Measurements from ENCODE around the gene SLC35E4. TPM values are rescaled to one million over a fixed set of nuclear protein-coding genes. Genes with fewer than 3 reads are reported as not detected.

Gene SLC35E4
- total RNA-seq, 1 donor from 2014 or later: 3.2 TPM

GRCh38 chr22:30637701-30638114, 2.1 kb downstream of the SLC35E4 start:
- peaks cover 33% of the 10 kb centered on the region for H3K79me2 ChIP-seq (ENCODE audit: insufficient read depth, low read length)
- TF ChIP-seq CTCF (IDR thresholded peaks at IDR 0.05; ENCODE audit: insufficient read depth, low read depth, low read length): no peak
- no peak for TF ChIP-seq EZH2 (IDR thresholded peaks at IDR 0.05; ENCODE audit: insufficient read depth, low read length)
- no peaks in the 10 kb centered on the region for H3K9me3 Mint-ChIP-seq (ENCODE audit: unreplicated experiment)

DNA sequence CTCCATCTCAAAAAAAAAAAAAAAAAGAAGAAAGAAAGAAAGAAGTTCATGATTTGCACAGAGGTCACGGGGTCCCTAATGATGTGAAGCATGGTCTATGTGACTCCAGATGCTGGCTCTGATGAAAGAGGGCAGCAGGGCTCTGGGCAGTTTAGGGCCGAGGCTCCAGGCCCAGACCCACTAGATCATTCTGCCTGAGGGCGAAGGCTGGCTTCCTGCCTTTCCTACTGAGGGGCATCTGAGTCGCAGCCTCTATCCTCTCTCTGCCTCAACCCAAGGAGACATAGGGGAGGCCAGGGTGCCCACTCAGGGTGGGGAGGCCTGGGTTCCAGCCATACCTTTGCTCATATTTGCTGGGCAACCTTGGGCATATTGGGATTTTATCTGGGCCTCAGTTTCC, 4.8 kb downstream of the SLC35E4 start:
- Histone ChIP-seq H3K4me1 (ENCODE audit: insufficient read depth, low read length) (peaks cover 22% of the 10 kb centered on the region), H3K27me3 (ENCODE audit: insufficient read depth, low read length) (no peaks in the 10 kb centered on the region), H3K79me2 (ENCODE audit: insufficient read depth, low read length) (peaks cover 42% of the 10 kb centered on the region), H3K4me3 (ENCODE audit: insufficient read depth, low read depth, low read length) (no peak overlapping the region), H3K27ac (ENCODE audit: low read depth, low read length) (no peak overlapping the region), H3K9me3 (ENCODE audit: insufficient read depth, low read depth, low read length) (no peaks in the 10 kb centered on the region), H2AFZ (ENCODE audit: low read depth, low read length) (no peak overlapping the region), H3K9ac (ENCODE audit: low read length) (no peak overlapping the region), H4K20me1 (ENCODE audit: insufficient read depth, low read length) (peaks cover 30% of the 10 kb centered on the region), H3K4me2 (ENCODE audit: low read length) (no peak overlapping the region), H3K36me3 (ENCODE audit: insufficient read depth, low read length) (no peaks in the 10 kb centered on the region)
- Mint-ChIP-seq H3K4me3 (ENCODE audit: unreplicated experiment) (no peak overlapping the region), H3K4me1 (ENCODE audit: low read depth, unreplicated experiment) (peaks cover 6% of the 10 kb centered on the region), H3K36me3 (ENCODE audit: low read depth, unreplicated experiment) (peaks cover 2% of the 10 kb centered on the region), H3K27ac (ENCODE audit: unreplicated experiment) (no peak overlapping the region), H3K27me3 (ENCODE audit: low read depth, unreplicated experiment) (peaks cover 4% of the 10 kb centered on the region), H3K9me3 (ENCODE audit: unreplicated experiment) (no peaks in the 10 kb centered on the region)
- TF ChIP-seq EZH2 (IDR thresholded peaks at IDR 0.05; ENCODE audit: insufficient read depth, low read length) (no peak), CTCF (IDR thresholded peaks at IDR 0.05; ENCODE audit: insufficient read depth, low read depth, low read length) (no peak)
- FAIRE-seq (no peak), DNase-seq (ENCODE audit: low read depth) (no peak)

More at GRCh38 chr22:30637701-30638114, 2.1 kb downstream of the SLC35E4 start:
- peak overlapping the region; percentile 58 for H3K27ac Mint-ChIP-seq (ENCODE audit: unreplicated experiment)
- Histone ChIP-seq H4K20me1 (ENCODE audit: insufficient read depth, low read length) (peaks cover 22% of the 10 kb centered on the region), H3K27ac (ENCODE audit: low read depth, low read length) (no peak overlapping the region), H3K4me1 (ENCODE audit: insufficient read depth, low read length) (peaks cover 21% of the 10 kb centered on the region), H3K27me3 (ENCODE audit: insufficient read depth, low read length) (no peaks in the 10 kb centered on the region), H2AFZ (ENCODE audit: low read depth, low read length) (no peak overlapping the region), H3K9me3 (ENCODE audit: insufficient read depth, low read depth, low read length) (no peaks in the 10 kb centered on the region), H3K36me3 (ENCODE audit: insufficient read depth, low read length) (no peaks in the 10 kb centered on the region), H3K4me2 (ENCODE audit: low read length) (peak overlapping the region; percentile 97), H3K9ac (ENCODE audit: low read length) (no peak overlapping the region), H3K4me3 (ENCODE audit: insufficient read depth, low read depth, low read length) (no peak overlapping the region)
- H3K4me3 Mint-ChIP-seq (ENCODE audit: unreplicated experiment): no peak overlapping the region
- H3K27me3 Mint-ChIP-seq (ENCODE audit: low read depth, unreplicated experiment): peaks cover 2% of the 10 kb centered on the region
- peaks cover 2% of the 10 kb centered on the region for H3K36me3 Mint-ChIP-seq (ENCODE audit: low read depth, unreplicated experiment)
- FAIRE-seq (no peak), DNase-seq (ENCODE audit: low read depth) (no peak)
- peaks cover 8% of the 10 kb centered on the region for H3K4me1 Mint-ChIP-seq (ENCODE audit: low read depth, unreplicated experiment)

DNA sequence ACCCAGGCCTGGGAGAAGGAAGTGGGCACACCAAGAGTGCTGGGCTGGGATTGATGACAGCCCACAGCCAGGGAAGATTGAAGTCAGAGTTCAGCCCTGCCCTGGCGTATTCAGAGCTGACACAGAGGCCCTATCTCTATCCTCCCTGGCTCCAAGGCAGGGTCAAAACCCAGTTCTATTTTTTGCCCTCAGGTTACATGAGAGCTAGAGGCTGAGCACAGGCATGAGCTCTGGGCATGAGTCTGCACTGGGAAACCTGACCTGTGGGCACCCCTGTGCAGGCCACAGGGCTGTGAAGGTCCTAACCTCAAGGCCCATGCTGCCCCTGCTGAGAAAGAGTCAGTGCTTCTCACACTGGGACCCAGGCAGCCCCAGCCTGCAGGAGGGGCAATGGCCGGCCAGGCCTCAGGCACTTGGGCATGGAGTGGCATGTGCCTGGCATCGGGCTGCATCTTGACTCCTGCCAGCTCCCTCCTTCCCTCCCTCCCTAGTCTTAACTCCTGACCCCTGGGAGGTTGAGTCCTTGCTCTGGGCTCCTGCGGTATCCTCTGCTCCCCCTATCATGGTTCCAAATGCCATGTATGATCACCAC, 5.4 kb downstream of the SLC35E4 start:
- no peak for DNase-seq (ENCODE audit: low read depth)
- FAIRE-seq: no peak
- Mint-ChIP-seq H3K27ac (ENCODE audit: unreplicated experiment) (no peak overlapping the region), H3K9me3 (ENCODE audit: unreplicated experiment) (no peaks in the 10 kb centered on the region), H3K36me3 (ENCODE audit: low read depth, unreplicated experiment) (peaks cover 2% of the 10 kb centered on the region), H3K4me1 (ENCODE audit: low read depth, unreplicated experiment) (peaks cover 6% of the 10 kb centered on the region), H3K27me3 (ENCODE audit: low read depth, unreplicated experiment) (peaks cover 4% of the 10 kb centered on the region), H3K4me3 (ENCODE audit: unreplicated experiment) (no peak overlapping the region)
- Histone ChIP-seq H3K4me1 (ENCODE audit: insufficient read depth, low read length) (peaks cover 22% of the 10 kb centered on the region), H3K9me3 (ENCODE audit: insufficient read depth, low read depth, low read length) (no peaks in the 10 kb centered on the region), H2AFZ (ENCODE audit: low read depth, low read length) (no peak overlapping the region), H3K4me3 (ENCODE audit: insufficient read depth, low read depth, low read length) (no peak overlapping the region), H3K36me3 (ENCODE audit: insufficient read depth, low read length) (no peaks in the 10 kb centered on the region), H3K27ac (ENCODE audit: low read depth, low read length) (no peak overlapping the region), H4K20me1 (ENCODE audit: insufficient read depth, low read length) (peaks cover 30% of the 10 kb centered on the region), H3K27me3 (ENCODE audit: insufficient read depth, low read length) (no peaks in the 10 kb centered on the region), H3K9ac (ENCODE audit: low read length) (no peak overlapping the region), H3K79me2 (ENCODE audit: insufficient read depth, low read length) (peaks cover 42% of the 10 kb centered on the region), H3K4me2 (ENCODE audit: low read length) (no peak overlapping the region)
- TF ChIP-seq CTCF (IDR thresholded peaks at IDR 0.05; ENCODE audit: insufficient read depth, low read depth, low read length): no peak
- no peak for TF ChIP-seq EZH2 (IDR thresholded peaks at IDR 0.05; ENCODE audit: insufficient read depth, low read length)

All from astrocyte (in vitro differentiated cells and primary cell).